ENCODE results near the gene ZNF512B. TPM values are rescaled to one million over a fixed set of nuclear protein-coding genes. Genes with fewer than 3 reads are reported as not detected.

The ZNF512B gene
- total and polyA plus RNA-seq, 2 experiments from 2014 or later = 1.5 to 16.4 TPM

DNA sequence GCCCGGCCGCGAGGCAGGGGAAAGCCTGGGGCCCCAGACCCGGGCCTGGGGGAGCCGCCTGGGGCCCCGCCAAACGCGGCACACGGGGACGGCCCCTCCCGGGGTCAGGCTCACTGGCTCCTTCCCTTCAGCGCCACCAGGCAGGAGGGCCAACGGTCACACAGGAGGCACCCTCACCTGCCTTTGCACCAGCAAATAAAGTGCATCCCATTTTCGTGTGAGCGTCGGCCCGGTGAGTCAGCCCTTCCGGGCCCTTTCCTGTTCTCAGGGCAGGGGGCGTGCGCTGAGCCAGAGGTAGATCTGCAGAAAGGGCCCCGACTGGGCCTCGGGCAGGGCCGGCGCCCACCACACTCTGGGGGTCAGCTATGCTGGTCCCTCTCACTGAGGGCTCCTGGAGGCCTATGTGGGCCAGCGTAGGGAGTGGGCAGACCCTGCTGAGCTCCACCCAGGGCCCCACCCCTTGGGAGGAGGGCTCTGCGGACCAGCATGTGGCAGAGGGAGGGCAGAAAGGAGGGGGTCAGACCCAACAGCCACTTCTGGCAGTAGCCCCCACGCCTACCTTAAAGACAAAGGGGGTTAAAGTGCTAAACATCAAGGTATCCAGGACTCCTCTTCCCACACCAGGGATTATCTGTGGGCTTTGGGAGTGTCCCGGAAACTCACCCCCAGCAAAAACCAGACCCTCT lies 12.6 kb downstream of the ZNF512B start:
- no peak for TF ChIP-seq EZH2 (IDR thresholded peaks at IDR 0.05; ENCODE audit: insufficient read depth, poor library complexity, severe bottlenecking)
- no peak for TF ChIP-seq EZH2phosphoT487 (IDR thresholded peaks at IDR 0.05; ENCODE audit: insufficient read depth, low read depth)
- Histone ChIP-seq H3K4me3 (peak overlapping the region; percentile 72), H3K36me3 (ENCODE audit: low read depth) (no peaks in the 10 kb centered on the region), H3K9ac (peak overlapping the region; percentile 78), H3F3A (ENCODE audit: insufficient read depth) (no peaks in the 10 kb centered on the region), H3K79me2 (ENCODE audit: insufficient read depth) (peaks cover 40% of the 10 kb centered on the region), H4K20me1 (ENCODE audit: insufficient read depth) (no peaks in the 10 kb centered on the region), H3K27me3 (replicated peaks; ENCODE audit: insufficient read depth) (no peaks in the 10 kb centered on the region), H3K27ac (peak overlapping the region; percentile 76), H2AFZ (peak overlapping the region; percentile 32), H3K4me2 (ENCODE audit: unreplicated experiment) (peak overlapping the region; percentile 78), H3K9me2 (ENCODE audit: insufficient read depth) (no peaks in the 10 kb centered on the region), H3K9me3 (ENCODE audit: low read depth) (no peaks in the 10 kb centered on the region), H3K4me1 (ENCODE audit: insufficient read depth) (peaks cover 22% of the 10 kb centered on the region)
- in situ Hi-C loops (cut with MboI) = no loop called here
- DNase-seq = peak; percentile 85
- whole genome bisulfite sequencing, 2 experiments (ENCODE audit: low coverage in 1 of 2, low lambda C conversion rate in 2 of 2, missing lambda C conversion rate in 2 of 2) = 2 to 3% methylated on average over 28 of the region's 28 CpGs

DNA sequence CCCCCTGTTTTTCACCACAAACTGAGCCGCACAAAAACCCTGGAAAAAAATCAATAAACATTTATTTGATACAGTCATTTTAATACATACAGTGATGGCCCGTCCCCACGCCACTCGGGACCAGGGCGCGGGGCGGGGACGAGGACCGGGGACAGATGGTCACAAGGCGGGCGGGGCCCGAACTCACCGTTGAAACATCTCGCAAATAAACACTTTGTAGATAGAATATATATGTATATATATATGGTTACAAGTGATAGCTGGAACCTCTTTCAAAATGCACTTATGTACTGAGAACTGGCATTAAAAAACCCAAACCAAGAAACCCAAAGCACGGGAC lies 13.1 kb downstream of the ZNF512B start:
- Histone ChIP-seq H3F3A (ENCODE audit: insufficient read depth) (no peaks in the 10 kb centered on the region), H3K9me2 (ENCODE audit: insufficient read depth) (no peaks in the 10 kb centered on the region), H3K9ac (peak overlapping the region; percentile 78), H3K4me2 (ENCODE audit: unreplicated experiment) (peak overlapping the region; percentile 78), H4K20me1 (ENCODE audit: insufficient read depth) (no peaks in the 10 kb centered on the region), H3K27me3 (replicated peaks; ENCODE audit: insufficient read depth) (no peaks in the 10 kb centered on the region), H3K4me1 (ENCODE audit: insufficient read depth) (peaks cover 22% of the 10 kb centered on the region), H2AFZ (peak overlapping the region; percentile 32), H3K9me3 (ENCODE audit: low read depth) (no peaks in the 10 kb centered on the region), H3K36me3 (ENCODE audit: low read depth) (no peaks in the 10 kb centered on the region), H3K27ac (peak overlapping the region; percentile 76), H3K4me3 (peak overlapping the region; percentile 72), H3K79me2 (ENCODE audit: insufficient read depth) (peaks cover 45% of the 10 kb centered on the region)
- no peak for DNase-seq
- 0% methylated on average over 15 of the region's 15 CpGs for WGBS, 2 experiments (ENCODE audit: low coverage in 1 of 2, low lambda C conversion rate in 2 of 2, missing lambda C conversion rate in 2 of 2)
- TF ChIP-seq EZH2phosphoT487 (IDR thresholded peaks at IDR 0.05; ENCODE audit: insufficient read depth, low read depth) (no peak), EZH2 (IDR thresholded peaks at IDR 0.05; ENCODE audit: insufficient read depth, poor library complexity, severe bottlenecking) (no peak)
- in situ Hi-C loops (cut with MboI) = no loop called here

DNA sequence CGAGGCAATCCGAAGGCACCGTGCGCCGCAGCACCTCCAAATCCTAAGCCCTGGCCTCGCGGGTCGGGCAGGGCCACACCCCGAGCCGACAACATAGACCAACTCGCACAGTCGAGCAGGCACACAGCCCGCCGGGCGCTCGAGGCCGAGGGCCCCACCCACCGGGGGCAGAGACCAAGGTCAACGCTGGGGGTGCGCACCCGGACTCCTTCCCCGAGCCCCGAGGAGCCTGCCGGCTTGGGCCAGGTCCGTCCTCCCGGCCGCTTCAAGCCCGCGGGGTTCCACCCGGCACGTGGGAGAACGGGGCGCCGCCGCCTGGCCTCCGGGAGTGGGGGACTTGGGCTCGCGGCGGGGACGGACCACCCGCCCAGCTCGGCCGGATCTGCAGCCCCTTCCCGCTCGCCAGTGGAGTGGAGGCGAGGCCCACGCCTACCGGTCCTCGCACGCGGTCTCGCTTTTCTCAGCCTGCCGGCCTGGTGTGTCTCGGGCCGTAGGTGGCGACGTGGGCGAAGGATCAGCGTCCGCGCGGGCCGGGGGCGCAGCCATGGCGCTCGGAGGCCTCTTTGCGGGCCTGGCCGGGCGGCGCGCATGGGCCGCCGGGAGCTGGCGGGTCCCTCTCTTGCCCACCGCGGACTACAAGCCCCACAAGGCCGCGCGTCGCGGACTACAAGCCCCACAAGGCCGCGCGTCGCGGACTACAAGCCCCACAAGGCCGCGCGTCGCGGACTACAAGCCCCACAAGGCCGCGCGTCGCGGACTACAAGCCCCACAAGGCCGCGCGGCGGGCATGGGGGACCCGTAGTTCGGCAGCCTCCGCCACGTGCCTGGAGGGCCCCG lies 13.7 kb downstream of the ZNF512B start, which contains the start of gene UCKL1:
Gene UCKL1 (minus strand): TSS at position 590 of the 837 bp plus-strand sequence. CDS start 44 bp downstream, at position 546.
- Histone ChIP-seq H3K79me2 (ENCODE audit: insufficient read depth) (peaks cover 51% of the 10 kb centered on the region), H3K4me1 (ENCODE audit: insufficient read depth) (peaks cover 22% of the 10 kb centered on the region), H3K9ac (peak within 1 kb of the TSS; percentile 94), H3K36me3 (ENCODE audit: low read depth) (no peaks in the 10 kb centered on the region), H3K9me2 (ENCODE audit: insufficient read depth) (no peaks in the 10 kb centered on the region), H3K27me3 (replicated peaks; ENCODE audit: insufficient read depth) (no peaks in the 10 kb centered on the region), H3F3A (ENCODE audit: insufficient read depth) (no peaks in the 10 kb centered on the region), H4K20me1 (ENCODE audit: insufficient read depth) (no peaks in the 10 kb centered on the region), H3K27ac (peak within 1 kb of the TSS; percentile 76), H3K9me3 (ENCODE audit: low read depth) (no peaks in the 10 kb centered on the region), H3K4me3 (peak within 1 kb of the TSS; percentile 92), H3K4me2 (ENCODE audit: unreplicated experiment) (peak within 1 kb of the TSS; percentile 87), H2AFZ (peak within 1 kb of the TSS; percentile 85)
- TF ChIP-seq EZH2 (IDR thresholded peaks at IDR 0.05; ENCODE audit: insufficient read depth, poor library complexity, severe bottlenecking) (no peak), EZH2phosphoT487 (IDR thresholded peaks at IDR 0.05; ENCODE audit: insufficient read depth, low read depth) (no peak)
- 1% methylated on average over 84 to 89 of the region's 105 CpGs for WGBS, 2 experiments (ENCODE audit: low coverage in 1 of 2, low lambda C conversion rate in 2 of 2, missing lambda C conversion rate in 2 of 2)
- peak; percentile 97 for DNase-seq
- in situ Hi-C loops (cut with MboI) = no loop called here

DNA sequence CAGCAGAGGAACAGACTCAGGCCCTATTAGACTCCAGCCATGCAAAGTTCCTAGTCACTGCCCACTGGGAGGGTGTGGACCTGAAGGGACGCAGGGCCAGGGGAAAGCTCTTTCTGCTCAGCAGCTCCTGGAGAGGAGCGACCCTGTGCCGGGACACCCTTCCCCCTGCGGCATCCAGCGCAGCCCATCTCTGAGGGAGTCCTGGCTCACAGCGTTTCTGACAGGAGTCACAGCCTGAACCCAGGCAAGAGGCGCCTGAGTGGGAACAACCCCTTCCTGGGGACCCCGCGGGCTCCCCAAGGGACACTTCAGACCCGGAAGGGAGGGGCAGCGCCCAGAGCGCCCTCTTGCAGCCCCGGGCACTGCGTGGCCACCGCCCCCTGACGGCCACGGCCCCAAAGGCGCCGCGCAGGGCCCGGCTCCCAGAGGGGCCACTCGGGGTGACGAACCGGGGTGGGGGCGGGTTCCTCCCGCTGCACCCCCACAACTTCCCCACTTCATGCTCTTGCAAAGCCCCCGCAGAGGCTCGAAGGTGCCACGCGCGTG lies 14.4 kb downstream of the ZNF512B start:
- H3K27me3 ChIP-seq (replicated peaks; ENCODE audit: insufficient read depth) = no peaks in the 10 kb centered on the region
- DNase-seq = peak; percentile 69
- H3K27ac ChIP-seq = peak overlapping the region; percentile 76
- H3F3A ChIP-seq (ENCODE audit: insufficient read depth) = no peaks in the 10 kb centered on the region
- peaks cover 58% of the 10 kb centered on the region for H3K79me2 ChIP-seq (ENCODE audit: insufficient read depth)
- in situ Hi-C loops (cut with MboI) = no loop called here
- WGBS, 2 experiments (ENCODE audit: low coverage in 1 of 2, low lambda C conversion rate in 2 of 2, missing lambda C conversion rate in 2 of 2) = 0 to 2% methylated on average over 27 to 31 of the region's 31 CpGs
- TF ChIP-seq EZH2 (IDR thresholded peaks at IDR 0.05; ENCODE audit: insufficient read depth, poor library complexity, severe bottlenecking) = no peak
- no peaks in the 10 kb centered on the region for H3K9me2 ChIP-seq (ENCODE audit: insufficient read depth)
- no peaks in the 10 kb centered on the region for H3K9me3 ChIP-seq (ENCODE audit: low read depth)
- H3K4me3 ChIP-seq = peak overlapping the region; percentile 92
- H2AFZ ChIP-seq = peak overlapping the region; percentile 85
- H4K20me1 ChIP-seq (ENCODE audit: insufficient read depth) = no peaks in the 10 kb centered on the region
- H3K9ac ChIP-seq = peak overlapping the region; percentile 94
- H3K36me3 ChIP-seq (ENCODE audit: low read depth) = no peaks in the 10 kb centered on the region
- H3K4me1 ChIP-seq (ENCODE audit: insufficient read depth) = peaks cover 22% of the 10 kb centered on the region
- H3K4me2 ChIP-seq (ENCODE audit: unreplicated experiment) = peak overlapping the region; percentile 87
